ELF-1 (cell line): ENCODE data around the gene PIMREG.

Experiments used
- DNase-seq: peaks from one replicate; pipeline ENCODE4 v3.0.0-alpha.2; 2016; ENCODE audit warnings: low read depth, low spot score

Gene PIMREG

GRCh38 chr17:6461792-6462524 lies 17.7 kb downstream of the PIMREG start:
- peak; percentile 76 for DNase-seq

DNA sequence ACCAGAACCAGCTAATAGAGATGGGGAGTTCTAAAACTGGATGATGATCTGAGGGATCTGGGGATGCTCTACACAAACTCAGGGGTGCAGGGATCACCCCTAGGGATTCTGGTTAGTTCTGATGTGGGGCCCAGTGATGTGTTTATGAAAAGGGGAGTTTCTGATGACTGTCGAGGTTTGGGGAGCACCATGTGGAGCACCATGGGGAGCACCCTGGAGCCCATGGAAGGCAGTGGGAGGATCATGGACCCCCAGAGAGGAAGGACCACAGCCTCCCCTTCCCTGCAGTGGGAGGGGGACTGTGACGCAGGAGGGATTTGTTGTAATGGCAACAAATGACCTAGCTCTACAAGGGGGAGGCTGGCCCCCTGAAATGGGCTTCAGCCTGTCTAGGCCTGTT lies 18.4 kb downstream of the PIMREG start:
- no peak for DNase-seq

GRCh38 chr17:6463616-6464445 lies 19.6 kb downstream of the PIMREG start:
- DNase-seq: no peak

DNA sequence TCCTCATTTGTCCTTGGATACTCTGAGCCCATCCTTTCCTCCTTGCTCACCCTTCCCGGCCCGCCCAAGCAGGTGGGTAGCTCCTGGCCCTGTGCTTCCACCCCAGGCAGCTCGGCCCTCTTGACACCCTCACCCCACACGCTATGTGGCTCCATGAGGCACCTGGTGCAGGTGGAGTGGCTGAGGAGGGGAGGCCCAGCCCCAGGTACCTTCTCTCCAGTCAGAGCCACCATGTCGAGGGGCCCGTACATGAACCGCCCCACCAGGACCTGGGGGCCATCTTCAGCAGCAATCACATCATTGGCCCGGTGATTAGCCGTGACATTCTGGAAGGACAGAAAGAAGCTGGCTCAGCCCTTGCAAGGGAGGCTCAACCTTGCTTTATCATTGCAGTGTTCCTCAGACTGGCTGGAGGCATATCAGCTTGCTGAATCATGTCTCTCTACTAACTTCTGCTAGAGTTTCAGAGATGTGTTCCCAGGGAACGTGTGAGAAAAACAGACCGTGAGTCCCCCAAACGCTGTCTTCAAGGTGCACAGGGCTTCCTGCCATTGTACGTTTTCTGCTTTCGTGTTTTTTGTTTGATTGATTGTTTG lies 20.3 kb downstream of the PIMREG start:
- no peak for DNase-seq

- DNase-seq: peak; percentile 41
Measured at GRCh38 chr17:6465206-6466003, 21.1 kb downstream of the PIMREG start.

DNA sequence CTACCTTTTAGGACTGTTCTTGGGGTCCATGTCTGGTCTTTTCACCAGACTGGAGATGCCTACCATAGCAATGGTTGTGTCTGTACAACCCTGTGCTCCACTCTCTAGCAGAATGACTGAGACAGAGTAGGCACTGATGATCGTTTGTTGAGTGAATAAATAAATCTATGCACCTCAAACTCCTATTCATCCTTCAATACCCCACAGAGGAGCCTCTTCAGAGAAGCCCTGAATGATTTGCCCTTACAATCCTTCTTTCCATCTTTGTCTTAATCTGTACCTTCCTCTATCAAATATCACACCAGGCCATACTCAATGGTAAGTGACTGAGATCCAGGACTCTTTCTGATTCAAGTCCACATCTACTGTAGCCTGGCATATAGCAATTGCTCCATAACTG lies 23.3 kb downstream of the PIMREG start:
- no peak for DNase-seq

DNA sequence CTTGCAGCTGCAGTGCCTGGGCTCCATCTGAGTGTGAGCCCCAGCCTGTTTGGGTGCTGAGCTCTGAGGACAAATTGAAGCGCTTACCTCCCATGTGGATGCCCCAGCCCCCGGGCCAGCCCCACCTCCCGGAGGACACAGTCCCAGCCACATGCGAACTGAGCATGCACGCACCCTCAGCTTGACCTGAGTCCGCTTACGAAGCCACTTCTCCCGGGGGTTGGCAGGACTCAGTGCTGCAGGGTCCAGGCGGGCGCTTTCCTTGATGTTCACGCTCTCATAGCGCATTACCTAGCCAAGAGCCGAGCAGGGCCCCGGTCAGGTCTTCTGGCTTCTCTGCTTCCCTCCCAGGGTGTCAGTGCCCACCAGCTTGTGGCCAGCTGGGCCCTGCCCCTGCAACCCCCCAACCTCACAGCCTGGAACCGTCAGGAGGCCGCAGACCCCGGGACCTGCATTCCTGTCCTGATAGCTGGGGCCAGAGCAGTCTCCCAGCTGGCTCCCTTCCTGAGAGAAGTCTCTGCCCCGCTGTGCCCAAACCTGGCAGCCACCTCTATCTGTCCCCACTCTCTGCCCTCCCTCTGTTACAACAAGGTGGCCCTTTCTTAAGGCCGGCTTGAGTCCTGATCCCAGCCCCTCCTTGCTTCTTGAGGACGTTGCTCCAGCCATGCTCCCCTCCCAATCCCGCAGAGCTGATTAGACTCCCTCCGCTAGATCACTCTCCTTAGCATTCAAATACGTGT lies 24.0 kb downstream of the PIMREG start:
- no peak for DNase-seq

DNA sequence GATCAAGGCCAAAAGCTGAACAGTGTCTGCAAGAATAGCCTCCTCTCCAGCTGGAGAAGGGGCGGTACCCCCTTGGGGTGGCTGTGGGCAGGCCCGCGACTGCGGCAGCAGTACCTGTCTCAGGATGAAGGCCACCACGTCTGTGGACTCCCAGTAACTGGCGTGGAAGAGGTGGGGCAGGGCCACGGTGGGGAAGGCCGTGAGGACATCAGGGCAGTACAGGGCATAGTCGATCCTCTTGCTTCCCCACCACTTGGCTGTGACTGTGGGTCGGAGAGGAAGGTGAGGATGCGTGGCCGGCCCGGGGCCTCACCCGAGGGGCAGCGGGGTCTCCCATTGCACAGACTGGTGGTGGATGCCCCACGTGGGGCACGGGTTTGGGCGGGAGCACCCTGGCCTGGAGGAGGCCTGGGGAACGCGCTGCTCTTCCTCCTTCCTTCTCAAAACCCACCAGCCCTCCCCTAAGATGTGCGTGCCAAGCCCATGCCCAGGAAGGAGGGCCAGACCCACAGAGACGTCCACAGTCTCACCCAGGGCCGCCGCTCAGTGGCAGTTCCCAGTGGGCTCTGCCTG lies 26.0 kb downstream of the PIMREG start:
- no peak for DNase-seq

GRCh38 chr17:6470751-6471521 lies 26.7 kb downstream of the PIMREG start:
- DNase-seq: no peak

DNA sequence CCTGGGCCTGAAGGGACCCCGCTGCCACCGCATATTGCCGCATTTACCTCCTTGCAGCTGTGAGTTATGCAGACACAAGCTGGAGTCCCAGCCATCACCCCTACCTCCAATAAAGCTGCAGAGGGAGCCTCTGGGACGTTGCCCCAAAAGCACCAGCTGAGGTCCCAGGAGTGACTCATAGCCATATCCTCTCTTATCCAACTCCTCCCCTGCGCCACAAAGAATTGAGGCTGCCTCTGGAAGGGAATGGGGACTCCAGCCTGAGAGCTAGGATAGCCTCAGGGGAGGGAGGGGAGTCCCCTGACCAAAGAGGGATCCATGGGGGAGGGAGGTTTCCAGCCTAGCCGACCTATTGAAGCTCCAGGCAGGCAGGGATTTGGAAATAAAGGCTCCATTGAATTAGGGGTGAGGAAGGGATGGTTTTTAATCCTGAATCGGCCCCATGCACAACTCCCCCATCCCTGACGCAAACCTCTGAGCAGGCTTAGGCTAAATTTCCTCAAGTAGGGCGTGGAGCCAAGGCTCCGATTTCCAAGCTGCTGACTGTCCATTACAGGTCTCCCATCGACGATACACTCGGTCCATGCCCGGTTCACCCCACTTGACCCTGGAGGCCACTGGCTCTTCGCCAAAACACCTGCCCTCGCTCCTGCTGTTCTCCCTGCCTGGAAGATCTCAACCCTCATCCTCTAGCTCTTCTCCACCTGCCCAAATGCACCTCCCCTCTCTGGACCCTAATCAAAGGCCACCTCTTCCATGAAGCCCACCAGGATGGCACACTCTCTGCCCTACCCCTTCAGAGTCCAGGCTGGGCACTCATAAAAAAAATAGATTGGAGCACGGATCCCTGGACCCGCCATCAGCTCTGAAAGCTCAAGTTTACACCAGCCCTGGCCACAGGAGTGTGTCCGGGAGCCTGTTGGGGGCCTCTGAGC lies 27.5 kb downstream of the PIMREG start:
- peak; percentile 31 for DNase-seq

- no peak for DNase-seq
Measured at GRCh38 chr17:6472517-6472916, 28.3 kb downstream of the PIMREG start.

DNA sequence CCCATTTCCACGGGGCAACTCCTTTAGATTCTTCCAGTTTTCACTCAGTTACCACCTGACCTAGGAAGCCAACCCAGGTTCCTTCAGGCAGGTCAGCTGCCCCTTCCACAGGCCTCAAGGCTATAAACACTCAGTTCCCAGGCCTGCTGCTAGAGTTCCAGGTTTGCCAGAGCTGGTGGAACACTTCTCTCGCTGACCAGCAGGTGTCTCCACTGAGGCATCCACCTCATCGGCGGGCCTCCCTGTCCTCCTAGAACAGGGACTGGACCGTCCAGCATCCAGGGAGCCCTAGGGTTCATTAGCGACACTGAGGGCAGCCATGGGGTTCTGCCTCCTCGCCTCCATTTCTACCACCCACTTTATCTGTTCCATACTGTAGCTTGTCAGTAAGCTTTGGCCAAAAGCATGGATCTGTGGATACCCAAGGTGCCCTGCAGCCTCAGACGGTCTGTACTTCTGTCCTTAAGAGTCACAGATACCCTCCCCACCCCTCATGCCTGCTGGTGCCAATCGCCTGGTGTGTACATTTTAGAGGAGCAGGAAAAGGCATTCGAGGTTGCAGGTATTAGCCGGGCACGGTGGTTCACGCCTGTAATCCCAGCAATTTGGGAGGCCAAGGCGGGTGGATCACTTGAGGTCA lies 29.0 kb downstream of the PIMREG start:
- peak; percentile 95 for DNase-seq

DNA sequence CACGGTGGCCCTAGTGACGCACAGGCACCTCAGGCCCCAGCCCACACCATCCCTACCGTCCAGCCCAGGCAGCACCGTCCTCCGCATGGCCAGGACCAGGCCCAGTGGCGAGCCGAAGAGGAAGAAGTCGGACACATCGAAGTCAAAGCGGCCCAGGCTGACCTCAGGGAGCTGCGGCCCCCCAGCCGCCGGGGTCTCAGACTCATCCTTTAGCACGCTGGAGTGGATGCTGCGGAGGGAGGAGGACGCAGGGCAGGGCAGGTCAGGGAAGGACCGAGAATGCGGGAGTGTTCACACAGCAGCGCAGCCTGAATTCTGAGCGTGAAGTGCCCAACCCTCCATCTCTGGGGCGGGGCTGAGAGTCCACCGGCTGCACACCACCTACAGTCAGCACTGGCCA lies 30.1 kb downstream of the PIMREG start:
- DNase-seq: peak; percentile 22

DNA sequence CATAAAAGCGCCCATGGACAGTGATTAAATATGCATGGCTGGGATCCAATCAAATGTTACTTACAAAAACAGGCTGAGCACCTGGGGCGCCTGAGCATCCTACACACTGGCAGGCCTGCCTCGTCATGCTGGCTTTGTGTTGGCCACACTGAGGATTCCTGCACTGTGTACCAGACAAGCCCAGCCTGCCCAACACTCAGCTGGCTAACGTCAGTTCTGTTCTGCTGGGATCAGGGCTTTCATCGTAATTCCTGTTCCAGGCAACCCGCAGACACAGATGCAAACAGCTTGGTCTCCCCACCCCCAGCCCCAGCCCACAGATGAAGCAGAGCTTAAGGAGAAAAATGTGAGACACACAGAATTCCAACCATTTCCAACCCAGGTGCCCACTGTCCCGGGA lies 30.7 kb downstream of the PIMREG start:
- DNase-seq: peak; percentile 62

- no peak for DNase-seq
Measured at GRCh38 chr17:6475411-6475810, 31.2 kb downstream of the PIMREG start.

- DNase-seq: no peak
Measured at GRCh38 chr17:6476076-6476809, 32.0 kb downstream of the PIMREG start.

DNA sequence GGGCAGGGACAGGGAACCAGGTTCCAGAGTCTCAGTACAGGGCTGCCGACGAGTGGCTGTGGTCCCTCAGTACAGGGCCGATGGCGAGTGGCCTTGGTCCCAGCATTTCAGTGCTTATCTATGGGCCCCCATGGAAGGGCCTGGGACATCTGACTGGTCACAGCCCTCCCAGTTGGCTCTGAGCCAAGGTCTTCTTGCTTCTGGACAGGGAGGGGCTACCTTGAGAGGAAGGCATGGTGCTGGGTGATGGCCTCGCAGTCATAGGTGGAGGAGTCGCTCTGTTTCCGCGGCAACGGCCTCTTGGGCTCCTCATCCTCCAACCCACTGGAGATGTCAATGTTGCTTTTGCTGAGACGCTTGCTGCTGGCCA lies 32.5 kb downstream of the PIMREG start:
- no peak for DNase-seq
